ENCODE measurements around the gene CTSZ.

GRCh38 chr20:59004493-59004762, 2.6 kb downstream of the CTSZ start:
- TF ChIP-seq POLR2A (IDR thresholded peaks at IDR 0.05) (no peak), CTCF (IDR thresholded peaks at IDR 0.05) (no peak), POLR2AphosphoS5 (IDR thresholded peaks at IDR 0.05) (no peak)
